Prostate gland (tissue), 2 donors: Measurements from ENCODE around the gene TMEM238.

Source experiments
- POLR2AphosphoS5 ChIP-seq: sonication (generic); formaldehyde crosslinking; IDR thresholded peaks from one replicate; pipeline ENCODE4 v1.6.1; 2017; ENCODE audit warnings: antibody characterized with exemption
- TF ChIP-seq, protein P1 (sequence below), 4 experiments: fragments of 200-600 bp in 2 of 4; fragments of 450-650 bp in 2 of 4; sonication (generic) in 2 of 4; IDR thresholded peaks; 1 replicate in 3 of 4; 2 replicates in 1 of 4; pipeline ENCODE4 v1.5.1; 2016 to 2019; ENCODE audit warnings: antibody characterized with exemption in 4 of 4, mild to moderate bottlenecking in 2 of 4, moderate library complexity in 2 of 4

DNA sequence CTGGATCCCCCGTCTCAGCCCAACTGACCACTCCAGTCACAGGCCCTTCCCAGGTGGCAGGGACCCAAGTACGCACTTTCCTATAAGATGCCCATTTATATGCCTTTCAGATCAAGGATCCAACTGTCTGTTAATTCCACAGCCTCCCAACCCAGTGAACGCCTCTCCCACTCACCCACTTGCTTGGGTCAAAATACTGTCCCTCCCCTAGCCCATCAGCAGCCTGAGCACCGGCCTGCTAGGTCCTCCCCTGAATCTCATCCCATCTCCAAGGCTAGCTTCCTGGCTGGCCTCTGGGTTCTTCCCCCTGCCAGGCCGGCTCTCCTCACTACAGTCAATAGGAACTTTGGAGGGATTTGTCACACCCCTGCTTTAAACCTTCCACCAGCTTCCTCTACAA lies 21.5 kb upstream of the TMEM238 start:
- TF ChIP-seq, protein P1, sequence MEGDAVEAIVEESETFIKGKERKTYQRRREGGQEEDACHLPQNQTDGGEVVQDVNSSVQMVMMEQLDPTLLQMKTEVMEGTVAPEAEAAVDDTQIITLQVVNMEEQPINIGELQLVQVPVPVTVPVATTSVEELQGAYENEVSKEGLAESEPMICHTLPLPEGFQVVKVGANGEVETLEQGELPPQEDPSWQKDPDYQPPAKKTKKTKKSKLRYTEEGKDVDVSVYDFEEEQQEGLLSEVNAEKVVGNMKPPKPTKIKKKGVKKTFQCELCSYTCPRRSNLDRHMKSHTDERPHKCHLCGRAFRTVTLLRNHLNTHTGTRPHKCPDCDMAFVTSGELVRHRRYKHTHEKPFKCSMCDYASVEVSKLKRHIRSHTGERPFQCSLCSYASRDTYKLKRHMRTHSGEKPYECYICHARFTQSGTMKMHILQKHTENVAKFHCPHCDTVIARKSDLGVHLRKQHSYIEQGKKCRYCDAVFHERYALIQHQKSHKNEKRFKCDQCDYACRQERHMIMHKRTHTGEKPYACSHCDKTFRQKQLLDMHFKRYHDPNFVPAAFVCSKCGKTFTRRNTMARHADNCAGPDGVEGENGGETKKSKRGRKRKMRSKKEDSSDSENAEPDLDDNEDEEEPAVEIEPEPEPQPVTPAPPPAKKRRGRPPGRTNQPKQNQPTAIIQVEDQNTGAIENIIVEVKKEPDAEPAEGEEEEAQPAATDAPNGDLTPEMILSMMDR (IDR thresholded peaks at IDR 0.05): no peak
- no peak for TF ChIP-seq POLR2AphosphoS5
